ENCODE measurements around the gene REG3G.

DNA sequence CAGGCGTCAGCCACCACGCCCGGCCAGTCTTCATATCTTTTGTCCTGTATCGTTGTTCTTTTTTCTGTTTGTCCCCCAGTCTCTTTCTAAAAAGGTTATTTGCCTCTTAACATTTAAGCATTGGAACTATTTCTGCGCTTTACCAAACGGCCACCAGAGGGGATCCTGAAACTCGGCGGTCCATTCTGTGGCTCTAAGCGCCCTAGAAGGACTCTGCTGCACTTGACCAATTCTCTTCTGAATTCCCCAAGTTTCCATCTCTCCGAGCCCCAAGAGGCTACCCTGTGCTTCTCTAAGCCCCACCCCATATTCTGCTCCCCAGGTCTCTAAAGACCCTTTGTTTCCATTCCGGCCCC lies 33.1 kb upstream of the REG3G start:
- TF ChIP-seq, protein P1, sequence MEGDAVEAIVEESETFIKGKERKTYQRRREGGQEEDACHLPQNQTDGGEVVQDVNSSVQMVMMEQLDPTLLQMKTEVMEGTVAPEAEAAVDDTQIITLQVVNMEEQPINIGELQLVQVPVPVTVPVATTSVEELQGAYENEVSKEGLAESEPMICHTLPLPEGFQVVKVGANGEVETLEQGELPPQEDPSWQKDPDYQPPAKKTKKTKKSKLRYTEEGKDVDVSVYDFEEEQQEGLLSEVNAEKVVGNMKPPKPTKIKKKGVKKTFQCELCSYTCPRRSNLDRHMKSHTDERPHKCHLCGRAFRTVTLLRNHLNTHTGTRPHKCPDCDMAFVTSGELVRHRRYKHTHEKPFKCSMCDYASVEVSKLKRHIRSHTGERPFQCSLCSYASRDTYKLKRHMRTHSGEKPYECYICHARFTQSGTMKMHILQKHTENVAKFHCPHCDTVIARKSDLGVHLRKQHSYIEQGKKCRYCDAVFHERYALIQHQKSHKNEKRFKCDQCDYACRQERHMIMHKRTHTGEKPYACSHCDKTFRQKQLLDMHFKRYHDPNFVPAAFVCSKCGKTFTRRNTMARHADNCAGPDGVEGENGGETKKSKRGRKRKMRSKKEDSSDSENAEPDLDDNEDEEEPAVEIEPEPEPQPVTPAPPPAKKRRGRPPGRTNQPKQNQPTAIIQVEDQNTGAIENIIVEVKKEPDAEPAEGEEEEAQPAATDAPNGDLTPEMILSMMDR (IDR thresholded peaks at IDR 0.05; ENCODE audit: poor library complexity, severe bottlenecking), result peak; percentile 48
- no peak for TF ChIP-seq POLR2AphosphoS5 (IDR thresholded peaks at IDR 0.05)
